ENCODE measurements around the gene EIF4B. TPM values are rescaled to one million over a fixed set of nuclear protein-coding genes. Genes with fewer than 3 reads are reported as not detected.

The EIF4B gene
- total and polyA plus RNA-seq, 2 of the 13 experiments (the other 11 are each of a cell fraction or from before 2014, with no cell fraction given): 416 to 548 TPM

DNA sequence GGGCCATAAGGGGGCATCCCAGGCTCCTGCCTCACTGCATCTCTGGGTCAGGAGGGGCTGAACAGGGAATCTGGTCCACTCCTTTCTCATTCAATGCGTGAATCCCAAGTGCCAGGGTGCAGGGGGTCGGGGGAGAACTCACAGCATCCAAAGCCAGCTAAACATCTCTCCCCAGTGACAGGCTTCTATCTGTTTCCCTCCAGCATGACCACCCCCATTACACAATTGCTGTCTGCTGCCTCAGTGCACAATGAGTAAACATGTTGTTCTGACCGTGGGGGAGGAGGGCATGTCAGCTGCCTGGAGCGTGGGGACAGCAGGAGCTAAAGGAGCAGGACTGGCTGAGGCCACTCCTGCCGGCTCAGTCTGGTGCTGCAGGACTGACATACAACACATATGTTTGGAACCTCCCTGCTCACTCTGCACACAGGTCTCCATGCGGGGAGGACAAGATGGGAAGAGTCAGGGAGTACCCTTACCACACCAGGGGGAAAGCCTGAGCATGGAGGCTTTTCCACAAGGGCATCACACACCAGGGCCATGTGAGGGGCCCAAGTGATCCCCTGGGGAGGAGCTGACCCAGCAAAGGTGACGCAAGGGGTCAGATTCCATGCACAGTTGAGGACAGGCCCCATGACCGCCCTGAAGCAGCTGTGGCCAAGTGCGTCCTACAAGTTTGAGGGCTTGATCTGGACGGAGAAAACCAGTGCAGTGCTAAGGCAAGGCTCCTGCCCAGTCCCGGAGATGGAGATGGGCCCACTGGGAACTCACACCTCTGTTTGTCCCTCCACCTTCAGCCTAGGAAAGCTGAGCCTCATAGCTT lies 45.0 kb downstream of the EIF4B start (continued):
- TF ChIP-seq, protein P1, sequence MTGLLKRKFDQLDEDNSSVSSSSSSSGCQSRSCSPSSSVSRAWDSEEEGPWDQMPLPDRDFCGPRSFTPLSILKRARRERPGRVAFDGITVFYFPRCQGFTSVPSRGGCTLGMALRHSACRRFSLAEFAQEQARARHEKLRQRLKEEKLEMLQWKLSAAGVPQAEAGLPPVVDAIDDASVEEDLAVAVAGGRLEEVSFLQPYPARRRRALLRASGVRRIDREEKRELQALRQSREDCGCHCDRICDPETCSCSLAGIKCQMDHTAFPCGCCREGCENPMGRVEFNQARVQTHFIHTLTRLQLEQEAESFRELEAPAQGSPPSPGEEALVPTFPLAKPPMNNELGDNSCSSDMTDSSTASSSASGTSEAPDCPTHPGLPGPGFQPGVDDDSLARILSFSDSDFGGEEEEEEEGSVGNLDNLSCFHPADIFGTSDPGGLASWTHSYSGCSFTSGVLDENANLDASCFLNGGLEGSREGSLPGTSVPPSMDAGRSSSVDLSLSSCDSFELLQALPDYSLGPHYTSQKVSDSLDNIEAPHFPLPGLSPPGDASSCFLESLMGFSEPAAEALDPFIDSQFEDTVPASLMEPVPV (CRISPR knock-in tag; IDR thresholded peaks at IDR 0.05): peak; percentile 66
- TF ChIP-seq MAFG (CRISPR knock-in tag; IDR thresholded peaks at IDR 0.05) (no peak), CHD4 (IDR thresholded peaks at IDR 0.05; ENCODE audit: borderline replicate concordance, low read length) (no peak), RARA (CRISPR knock-in tag; IDR thresholded peaks at IDR 0.05) (peak; percentile 61), PLRG1 (conservative IDR thresholded peaks at IDR 0.05) (no peak), PAX8 (CRISPR knock-in tag; IDR thresholded peaks at IDR 0.05; ENCODE audit: borderline replicate concordance) (no peak), GTF3A (CRISPR knock-in tag; conservative IDR thresholded peaks at IDR 0.05) (no peak), ZNF460 (CRISPR knock-in tag; IDR thresholded peaks at IDR 0.05; ENCODE audit: borderline replicate concordance) (no peak; the same call in 1 of the 2 replicates), MLX (CRISPR knock-in tag; IDR thresholded peaks at IDR 0.05) (peak; percentile 89; the same call in 1 of the 2 replicates), ZNF768 (CRISPR knock-in tag; IDR thresholded peaks at IDR 0.05) (no peak), PHF8 (CRISPR knock-in tag; IDR thresholded peaks at IDR 0.05) (peak; percentile 33; the same call in 1 of the 2 replicates), LCORL (IDR thresholded peaks at IDR 0.05) (no peak), LCORL (CRISPR knock-in tag; IDR thresholded peaks at IDR 0.05) (peak; percentile 89), KAT2B (IDR thresholded peaks at IDR 0.05; ENCODE audit: borderline replicate concordance, low read depth, low read length) (no peak), ZNF367 (CRISPR knock-in tag; IDR thresholded peaks at IDR 0.05; ENCODE audit: borderline replicate concordance) (no peak), ZNF691 (CRISPR knock-in tag; IDR thresholded peaks at IDR 0.05; ENCODE audit: borderline replicate concordance, low read depth) (no peak), ZNF678 (CRISPR knock-in tag; IDR thresholded peaks at IDR 0.05) (no peak), PTBP1 (IDR thresholded peaks at IDR 0.05; ENCODE audit: low read depth, low read length, poor library complexity, severe bottlenecking) (no peak), JUND (CRISPR knock-in tag; IDR thresholded peaks at IDR 0.05) (peak; percentile 67)
- TF ChIP-seq, protein P2, sequence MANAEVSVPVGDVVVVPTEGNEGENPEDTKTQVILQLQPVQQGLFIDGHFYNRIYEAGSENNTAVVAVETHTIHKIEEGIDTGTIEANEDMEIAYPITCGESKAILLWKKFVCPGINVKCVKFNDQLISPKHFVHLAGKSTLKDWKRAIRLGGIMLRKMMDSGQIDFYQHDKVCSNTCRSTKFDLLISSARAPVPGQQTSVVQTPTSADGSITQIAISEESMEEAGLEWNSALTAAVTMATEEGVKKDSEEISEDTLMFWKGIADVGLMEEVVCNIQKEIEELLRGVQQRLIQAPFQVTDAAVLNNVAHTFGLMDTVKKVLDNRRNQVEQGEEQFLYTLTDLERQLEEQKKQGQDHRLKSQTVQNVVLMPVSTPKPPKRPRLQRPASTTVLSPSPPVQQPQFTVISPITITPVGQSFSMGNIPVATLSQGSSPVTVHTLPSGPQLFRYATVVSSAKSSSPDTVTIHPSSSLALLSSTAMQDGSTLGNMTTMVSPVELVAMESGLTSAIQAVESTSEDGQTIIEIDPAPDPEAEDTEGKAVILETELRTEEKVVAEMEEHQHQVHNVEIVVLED (CRISPR knock-in tag; IDR thresholded peaks at IDR 0.05; ENCODE audit: borderline replicate concordance): 0 out of 2 replicates have a peak, but pooled peaks have one; percentile 24
- TF ChIP-seq, protein P3, sequence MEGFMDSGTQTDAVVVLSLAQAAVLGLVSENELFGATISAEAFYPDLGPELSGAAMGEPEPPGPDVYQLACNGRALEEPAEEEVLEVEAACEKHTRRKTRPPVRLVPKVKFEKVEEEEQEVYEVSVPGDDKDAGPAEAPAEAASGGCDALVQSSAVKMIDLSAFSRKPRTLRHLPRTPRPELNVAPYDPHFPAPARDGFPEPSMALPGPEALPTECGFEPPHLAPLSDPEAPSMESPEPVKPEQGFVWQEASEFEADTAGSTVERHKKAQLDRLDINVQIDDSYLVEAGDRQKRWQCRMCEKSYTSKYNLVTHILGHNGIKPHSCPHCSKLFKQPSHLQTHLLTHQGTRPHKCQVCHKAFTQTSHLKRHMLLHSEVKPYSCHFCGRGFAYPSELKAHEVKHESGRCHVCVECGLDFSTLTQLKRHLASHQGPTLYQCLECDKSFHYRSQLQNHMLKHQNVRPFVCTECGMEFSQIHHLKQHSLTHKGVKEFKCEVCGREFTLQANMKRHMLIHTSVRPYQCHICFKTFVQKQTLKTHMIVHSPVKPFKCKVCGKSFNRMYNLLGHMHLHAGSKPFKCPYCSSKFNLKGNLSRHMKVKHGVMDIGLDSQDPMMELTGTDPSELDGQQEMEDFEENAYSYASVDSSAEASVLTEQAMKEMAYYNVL (CRISPR knock-in tag; IDR thresholded peaks at IDR 0.05; ENCODE audit: borderline replicate concordance): no peak
